HG03558 (cell line): Measurements from ENCODE around the gene GABRB2.
"Not testable (repeated sequence)": the region's sequence is repeated elsewhere in the genome, so short reads cannot be mapped to it uniquely, and the experiment has no call there.

Source experiments
- ATAC-seq: cut with Tn5 transposase; IDR thresholded peaks from one replicate; pipeline ENCODE4 v1.9.1; 2021; ENCODE audit warnings: moderate number of reproducible peaks; ENCODE audit not compliant: unreplicated experiment; ENCODE audit errors: extremely low read depth

GABRB2 gene

GRCh38 chr5:161261668-161262323 lies 284.7 kb downstream of the GABRB2 start:
- ATAC-seq = no peak

- peak; percentile 32 for ATAC-seq
These were observed 288.1 kb downstream of the GABRB2 start for GRCh38 chr5:161258438-161258837.

GRCh38 chr5:161256957-161257356 lies 289.6 kb downstream of the GABRB2 start:
- ATAC-seq = no peak

GRCh38 chr5:161252955-161253354 lies 293.6 kb downstream of the GABRB2 start:
- not testable (repeated sequence) for ATAC-seq

GRCh38 chr5:161246749-161247148 lies 299.8 kb downstream of the GABRB2 start:
- no peak for ATAC-seq

GRCh38 chr5:161245846-161246245 lies 300.7 kb downstream of the GABRB2 start:
- ATAC-seq = not testable (repeated sequence)
